HCT116 (cell line): ENCODE data around the gene INTS4. TPM values are rescaled to one million over a fixed set of nuclear protein-coding genes. Genes with fewer than 3 reads are reported as not detected.

Experiments
- ATAC-seq: fragments of 200-7000 bp; cut with Tn5 transposase; 2 replicates; pipeline ENCODE4 v1.9.1; 2020; ENCODE audit warnings: mild to moderate bottlenecking, moderate library complexity
- Bru-seq: library from RNA; stranded (reverse); fragments of 400-500 nt; gene quantifications from one replicate; lab custom pipeline; 2021; lab: Mats Ljungman, UMichigan
- BruChase-seq, 2 experiments: library from RNA; stranded (reverse); fragments of 400-500 nt; gene quantifications; one replicate each; lab custom pipeline; 2021; lab: Mats Ljungman, UMichigan
- BruUV-seq: library from RNA; stranded (reverse); fragments of 400-500 nt; replicated peaks from 2 replicates; lab custom pipeline; 2021; lab: Mats Ljungman, UMichigan
- CTCF ChIA-PET: fragments of 300-600 bp; sonication (Branson Sonifier 250); formaldehyde crosslinking; loops from one replicate; lab custom pipeline; 2021; ENCODE audit warnings: antibody characterized with exemption; lab: Charles Lee
- POLR2A ChIA-PET: fragments of 300-600, 350-600 bp; sonication (Branson Sonifier 250); formaldehyde crosslinking; loops from one replicate; lab custom pipeline; 2021; ENCODE audit warnings: antibody characterized with exemption; lab: Charles Lee
- RAD21 ChIA-PET, 2 experiments: fragments of 300-600 bp; sonication (Branson Sonifier 250); formaldehyde crosslinking; loops; one replicate each; lab custom pipeline; 2023; ENCODE audit warnings: low total read pairs in 2 of 2; ENCODE audit not compliant: uncharacterized antibody in 2 of 2, unreplicated experiment in 2 of 2, low non-redundant PET in 1 of 2; lab: Charles Lee
- DNase-seq: peaks from one replicate; pipeline ENCODE4 v3.0.0-alpha.2; 2010; ENCODE audit warnings: low read depth, low spot score
- H2AFZ ChIP-seq: fragments of 200-600 bp; shearing (Covaris generic), sonication (generic); 2 replicates; pipeline ENCODE4 v1.6.1; 2017; ENCODE audit warnings: low read depth, mixed run types, mixed read lengths, antibody characterized with exemption, low read length; ENCODE audit not compliant: poor library complexity, severe bottlenecking
- H3K27ac ChIP-seq: 2 replicates; pipeline ENCODE4 v1.5.1; 2012; ENCODE audit warnings: low read depth, low read length
- H3K27me3 ChIP-seq: fragments of 200-600 bp; sonication (generic); 2 replicates; pipeline ENCODE4 v1.6.1; 2016; ENCODE audit warnings: mixed run types, low read length, mixed read lengths; ENCODE audit not compliant: insufficient read depth
- H3K36me3 ChIP-seq, 2 experiments: fragments of 200-500 bp in 1 of 2; fragments of 200-600 bp in 1 of 2; sonication (Bioruptor generic) in 1 of 2; sonication (generic) in 1 of 2; 2 replicates each; pipeline versions ENCODE4 v1.5.1 to v1.6.1; 2014 to 2016; ENCODE audit warnings: low read length in 2 of 2, inconsistent platforms in 1 of 2, mixed read lengths in 1 of 2, mixed run types in 1 of 2; ENCODE audit not compliant: insufficient read depth in 2 of 2, control insufficient read depth in 1 of 2
- H3K4me1 ChIP-seq, 2 experiments: fragments of 200-600 bp in 1 of 2; sonication (generic) in 1 of 2; 2 replicates each; pipeline versions ENCODE4 v1.5.1 to v1.6.1; 2012 to 2017; ENCODE audit warnings: low read length in 2 of 2, inconsistent platforms in 1 of 2, mild to moderate bottlenecking in 1 of 2, mixed read lengths in 1 of 2, mixed run types in 1 of 2, moderate library complexity in 1 of 2; ENCODE audit not compliant: insufficient read depth in 2 of 2, control insufficient read depth in 1 of 2
- H3K4me2 ChIP-seq: fragments of 200-600 bp; sonication (generic); 2 replicates; pipeline ENCODE4 v1.6.1; 2017; ENCODE audit warnings: mixed run types, low read length, mixed read lengths
- H3K4me3 ChIP-seq, 2 experiments: fragments of 200-600 bp in 1 of 2; sonication (generic) in 1 of 2; replicated peaks in 1 of 2; 2 replicates each; pipeline ENCODE4 v1.5.1; 2011 to 2016; ENCODE audit warnings: low read length in 2 of 2, control low read depth in 1 of 2, low read depth in 1 of 2, mild to moderate bottlenecking in 1 of 2, mixed read lengths in 1 of 2, mixed run types in 1 of 2
- H3K79me2 ChIP-seq: fragments of 200-600 bp; sonication (generic); 2 replicates; pipeline ENCODE4 v1.6.1; 2017; ENCODE audit warnings: mild to moderate bottlenecking, mixed run types, low read length, moderate library complexity, mixed read lengths; ENCODE audit not compliant: insufficient read depth
- H3K9ac ChIP-seq: fragments of 200-600 bp; sonication (generic); 2 replicates; pipeline ENCODE4 v1.6.1; 2016; ENCODE audit warnings: low read length, mixed read lengths
- H3K9me2 ChIP-seq: fragments of 200-600 bp; sonication (generic), shearing (Covaris generic); 2 replicates; pipeline ENCODE4 v1.6.1; 2017; ENCODE audit warnings: mixed run types, mild to moderate bottlenecking, moderate library complexity; ENCODE audit not compliant: insufficient read depth
- H3K9me3 ChIP-seq, 2 experiments: fragments of 200-500 bp in 1 of 2; fragments of 200-600 bp in 1 of 2; sonication (Bioruptor generic) in 1 of 2; sonication (generic) in 1 of 2; 2 replicates each; pipeline ENCODE4 v1.6.1; 2014 to 2017; ENCODE audit warnings: low read length in 2 of 2, mixed read lengths in 2 of 2, inconsistent platforms in 1 of 2, low read depth in 1 of 2, mild to moderate bottlenecking in 1 of 2, mixed run types in 1 of 2, moderate library complexity in 1 of 2; ENCODE audit not compliant: control insufficient read depth in 1 of 2, insufficient read depth in 1 of 2
- H4K20me1 ChIP-seq: fragments of 200-600 bp; sonication (generic), shearing (Covaris generic); 2 replicates; pipeline ENCODE4 v1.6.1; 2017; ENCODE audit warnings: mixed run types, mild to moderate bottlenecking, moderate library complexity; ENCODE audit not compliant: insufficient read depth
- CEBPB ChIP-seq: IDR thresholded peaks from 2 replicates; pipeline ENCODE4 v1.6.1; 2012; ENCODE audit warnings: low read depth
- CTCF ChIP-seq, 3 experiments: fragments of 200-600 bp in 1 of 3; sonication (generic) in 1 of 3; IDR thresholded peaks in 2 of 3; conservative IDR thresholded peaks in 1 of 3; 2 replicates each; pipeline ENCODE4 v1.5.1; 2012 to 2017; ENCODE audit warnings: low read depth in 2 of 3, low read length in 2 of 3, antibody characterized with exemption in 1 of 3, borderline replicate concordance in 1 of 3, control low read depth in 1 of 3, mild to moderate bottlenecking in 1 of 3, mixed read lengths in 1 of 3, mixed run types in 1 of 3, moderate library complexity in 1 of 3; ENCODE audit not compliant: insufficient read depth in 1 of 3
- EGR1 ChIP-seq: IDR thresholded peaks from 2 replicates; pipeline ENCODE4 v1.6.1; 2012; ENCODE audit warnings: low read depth
- EZH2 ChIP-seq: fragments of 200-600 bp; sonication (generic); IDR thresholded peaks from 2 replicates; pipeline ENCODE4 v1.6.1; 2017; ENCODE audit warnings: antibody characterized with exemption, mixed run types
- EZH2phosphoT487 ChIP-seq: fragments of 200-600 bp; IDR thresholded peaks from 2 replicates; pipeline ENCODE4 v1.6.1; 2018; ENCODE audit warnings: antibody characterized with exemption, borderline replicate concordance
- FOSL1 ChIP-seq: IDR thresholded peaks from 2 replicates; pipeline ENCODE4 v1.6.1; 2012; ENCODE audit warnings: low read depth
- MAX ChIP-seq: IDR thresholded peaks from 2 replicates; pipeline ENCODE4 v1.6.1; 2012
- POLR2A ChIP-seq: IDR thresholded peaks from 2 replicates; pipeline ENCODE4 v1.7.0; 2011; ENCODE audit warnings: borderline replicate concordance; ENCODE audit not compliant: insufficient read depth, insufficient read length; ENCODE audit errors: extremely low read depth
- REST ChIP-seq: IDR thresholded peaks from 2 replicates; pipeline ENCODE4 v1.6.1; 2012; ENCODE audit warnings: low read depth
- SIN3A ChIP-seq: IDR thresholded peaks from 2 replicates; pipeline ENCODE4 v1.6.1; 2012; ENCODE audit warnings: low read depth
- SP1 ChIP-seq: IDR thresholded peaks from 2 replicates; pipeline ENCODE4 v1.6.1; 2012; ENCODE audit warnings: low read depth
- YY1 ChIP-seq: IDR thresholded peaks from 2 replicates; pipeline ENCODE4 v1.6.1; 2011; ENCODE audit warnings: low read length, low read depth, moderate library complexity, mild to moderate bottlenecking; ENCODE audit not compliant: insufficient replicate concordance; ENCODE audit errors: extremely low read depth
- ZBTB33 ChIP-seq: IDR thresholded peaks from 2 replicates; pipeline ENCODE4 v1.6.1; 2011; ENCODE audit warnings: mild to moderate bottlenecking, low read length, moderate library complexity; ENCODE audit not compliant: insufficient replicate concordance; ENCODE audit errors: extremely low read depth
- ZFX ChIP-seq: fragments of 450-650 bp; IDR thresholded peaks from 2 replicates; pipeline ENCODE4 v1.6.1; 2017
- ZNF274 ChIP-seq: fragments of 200-500 bp; sonication (Bioruptor generic); IDR thresholded peaks from 2 replicates; pipeline ENCODE4 v1.6.1; 2014; ENCODE audit warnings: mild to moderate bottlenecking, low read depth, low read length, inconsistent platforms
- intact Hi-C: fragments of 100-400 bp; cut with micrococcal nuclease; formaldehyde crosslinking; loops from 2 replicates; pipeline ENCODE4 v1.10.0; 2022
- long read RNA-seq: library from polyadenylated mRNA; unstranded; transcript quantifications from one replicate; pipeline ENCODE4 v2.0.0, GENCODE V29; 2021; ENCODE audit not compliant: unreplicated experiment
- polyA plus RNA-seq: library from polyadenylated mRNA; unstranded; fragments of >200 nt; gene quantifications from 2 replicates; pipeline ENCODE4 v1.2.1, GENCODE V29; 2012; ENCODE audit warnings: missing spikeins
- total RNA-seq: library from RNA; stranded (reverse); gene quantifications from one replicate; pipeline ENCODE4 v1.2.1, GENCODE V29; 2021; ENCODE audit not compliant: unreplicated experiment

INTS4 gene
- total RNA-seq = 41.0 TPM
- polyA plus RNA-seq = 22.9 and 27.1 TPM in 2 replicates
- percentile 65 among the genes with signal in this experiment for Bru-seq, nascent RNA
- percentile 57 among the genes with signal in this experiment for BruChase-seq, experiment 1, labeled RNA remaining after a 6-hour chase
- percentile 54 among the genes with signal in this experiment for BruChase-seq, experiment 2, labeled RNA remaining after a 2-hour chase
- long read RNA-seq, transcript INTS4-209 (23 exons, 3,156 nt) = major isoform, 52 of 70 reads
- long read RNA-seq, partial matches to known transcripts = 6 of 70 reads
- long read RNA-seq, other reads (novel, unspliced or antisense) = 10 of 70 reads

GRCh38 chr11:77994434-77995362, at the start of gene INTS4:
Gene INTS4 (minus strand): TSS chr11:77994668. CDS start chr11:77994643, 25 bp downstream.
- intact Hi-C loops = loop anchor here (1.0 kb wide), 1 partner anchor 174 kb away; the partner anchor contains the start of gene RSF1
- ChIA-PET RAD21 (no interaction called here), POLR2A (interaction anchor here (0.7 to 1.7 kb wide), 13 partner anchors 9 to 738 kb away, joined by 3 to 14 read pairs (median 4); partner anchors contain the start of gene RSF1), CTCF (interaction anchor here (0.8 to 2.3 kb wide), 7 partner anchors 26 to 799 kb away, joined by 3 to 12 read pairs (median 4); no protein-coding TSS in a partner anchor)
- H3K9ac ChIP-seq = peak within 1 kb of the TSS; percentile 75
- ATAC-seq = peak; percentile 98
- peak within 1 kb of the TSS; percentile 63 for H2AFZ ChIP-seq
- DNase-seq = peak; percentile 100
- H3K4me1 ChIP-seq = peaks cover 18% of the 10 kb centered on the region in 2 experiments
- peak within 1 kb of the TSS; percentile 81 for H3K4me2 ChIP-seq
- H3K27me3 ChIP-seq = no peaks in the 10 kb centered on the region
- BruUV-seq = no TSS peak
- no peaks in the 10 kb centered on the region for H4K20me1 ChIP-seq
- peaks cover 18% of the 10 kb centered on the region for H3K79me2 ChIP-seq
- H3K36me3 ChIP-seq = peaks cover 4 to 9% of the 10 kb centered on the region in 2 experiments; a peak in 3 of 4 replicates
- H3K4me3 ChIP-seq = peak within 1 kb of the TSS; percentile 80 to 96
- H3K27ac ChIP-seq = peak within 1 kb of the TSS; percentile 66
- H3K9me2 ChIP-seq = no peaks in the 10 kb centered on the region
- H3K9me3 ChIP-seq = no peaks in the 10 kb centered on the region
- TF ChIP-seq ZNF274 = no peak
- no peak for TF ChIP-seq CEBPB
- peak; percentile 96 for TF ChIP-seq SP1
- TF ChIP-seq CTCF (IDR thresholded peaks at IDR 0.05 in 2 of 3, conservative IDR thresholded peaks at IDR 0.05 in 1 of 3; ENCODE audit: borderline replicate concordance in 1 of 3, insufficient read depth in 1 of 3, low read depth in 2 of 3, low read length in 2 of 3) = no peak
- no peak for TF ChIP-seq FOSL1
- peak; percentile 99 for TF ChIP-seq EGR1
- TF ChIP-seq REST = no peak
- TF ChIP-seq ZFX = no peak
- TF ChIP-seq MAX = peak; percentile 87
- TF ChIP-seq EZH2phosphoT487 = no peak
- peak; percentile 86; the same call in 1 of the 2 replicates for TF ChIP-seq SIN3A
- TF ChIP-seq YY1 = peak; percentile 96
- TF ChIP-seq EZH2 = no peak
- TF ChIP-seq POLR2A = peak; percentile 90
- peak; percentile 85 for TF ChIP-seq ZBTB33
